Measurements from ENCODE around the gene SCEL. TPM values are rescaled to one million over a fixed set of nuclear protein-coding genes. Genes with fewer than 3 reads are reported as not detected.

Gene SCEL
- total RNA-seq, 2 donors from 2014 or later = 2.2 to 2.3 TPM

GRCh38 chr13:77558016-77558415, 22.5 kb downstream of the SCEL start:
- Histone ChIP-seq H3K36me3 (no peaks in the 10 kb centered on the region), H3K27me3 (no peaks in the 10 kb centered on the region), H3K9ac (ENCODE audit: low read depth in 2 of 2, low read length in 2 of 2) (no peak overlapping the region), H3K4me1 (no peaks in the 10 kb centered on the region), H3K27ac (no peak overlapping the region), H3K9me3 (no peaks in the 10 kb centered on the region), H3K4me3 (no peak overlapping the region)
- intact Hi-C loops (cut with DNase I) = no loop called here
- no peak for DNase-seq
- TF ChIP-seq CTCF (IDR thresholded peaks at IDR 0.05) = no peak

GRCh38 chr13:77563111-77563510, 27.6 kb downstream of the SCEL start:
- Histone ChIP-seq H3K9me3 (no peaks in the 10 kb centered on the region), H3K9ac (ENCODE audit: low read depth in 2 of 2, low read length in 2 of 2) (no peak overlapping the region), H3K4me1 (no peaks in the 10 kb centered on the region), H3K27me3 (no peaks in the 10 kb centered on the region), H3K36me3 (no peaks in the 10 kb centered on the region), H3K4me3 (no peak overlapping the region), H3K27ac (no peak overlapping the region)
- no peak for DNase-seq
- intact Hi-C loops (cut with DNase I) = no loop called here
- no peak for TF ChIP-seq CTCF (IDR thresholded peaks at IDR 0.05)

- H3K36me3 ChIP-seq = no peaks in the 10 kb centered on the region
- intact Hi-C loops (cut with DNase I) = no loop called here
- H3K9me3 ChIP-seq = no peaks in the 10 kb centered on the region
- no peak for DNase-seq
- TF ChIP-seq CTCF (IDR thresholded peaks at IDR 0.05) = no peak
- no peak overlapping the region for H3K4me3 ChIP-seq
- no peaks in the 10 kb centered on the region for H3K27me3 ChIP-seq
- H3K27ac ChIP-seq = no peak overlapping the region
- no peaks in the 10 kb centered on the region for H3K4me1 ChIP-seq
- H3K9ac ChIP-seq (ENCODE audit: low read depth in 2 of 2, low read length in 2 of 2) = no peak overlapping the region
Measured at GRCh38 chr13:77565635-77566034, 30.1 kb downstream of the SCEL start.

- Histone ChIP-seq H3K36me3 (no peaks in the 10 kb centered on the region), H3K4me1 (no peaks in the 10 kb centered on the region), H3K27me3 (no peaks in the 10 kb centered on the region), H3K4me3 (no peak overlapping the region), H3K9me3 (no peaks in the 10 kb centered on the region), H3K27ac (no peak overlapping the region), H3K9ac (ENCODE audit: low read depth in 2 of 2, low read length in 2 of 2) (no peak overlapping the region)
- no peak for DNase-seq
- intact Hi-C loops (cut with DNase I) = no loop called here
- TF ChIP-seq CTCF (IDR thresholded peaks at IDR 0.05) = no peak
Measured at GRCh38 chr13:77571956-77572355, 36.5 kb downstream of the SCEL start.

- H3K27ac ChIP-seq = no peak overlapping the region
- no peak overlapping the region for H3K4me3 ChIP-seq
- H3K9me3 ChIP-seq = no peaks in the 10 kb centered on the region
- DNase-seq = no peak
- no peaks in the 10 kb centered on the region for H3K36me3 ChIP-seq
- intact Hi-C loops (cut with DNase I) = no loop called here
- no peak for TF ChIP-seq CTCF (IDR thresholded peaks at IDR 0.05)
- no peaks in the 10 kb centered on the region for H3K4me1 ChIP-seq
- H3K9ac ChIP-seq (ENCODE audit: low read depth in 2 of 2, low read length in 2 of 2) = no peak overlapping the region
- H3K27me3 ChIP-seq = no peaks in the 10 kb centered on the region
Measured at GRCh38 chr13:77574096-77574495, 38.6 kb downstream of the SCEL start.

GRCh38 chr13:77579959-77580358, 44.5 kb downstream of the SCEL start:
- intact Hi-C loops (cut with DNase I) = no loop called here
- Histone ChIP-seq H3K9me3 (no peaks in the 10 kb centered on the region), H3K27me3 (no peaks in the 10 kb centered on the region), H3K4me3 (no peak overlapping the region), H3K36me3 (no peaks in the 10 kb centered on the region), H3K4me1 (no peaks in the 10 kb centered on the region), H3K9ac (ENCODE audit: low read depth in 2 of 2, low read length in 2 of 2) (no peak overlapping the region), H3K27ac (no peak overlapping the region)
- no peak for TF ChIP-seq CTCF (IDR thresholded peaks at IDR 0.05)
- DNase-seq = no peak
